GM18505 (cell line): ENCODE data around the gene SLCO2A1.
"Not testable (repeated sequence)": the region's sequence is repeated elsewhere in the genome, so short reads cannot be mapped to it uniquely, and the experiment has no call there.

Experiments
- ATAC-seq: cut with Tn5 transposase; IDR thresholded peaks from one replicate; pipeline ENCODE4 v1.9.1; 2021; ENCODE audit not compliant: unreplicated experiment
- POLR2A ChIP-seq: IDR thresholded peaks from 4 replicates; pipeline ENCODE4 v1.6.1; 2011; ENCODE audit warnings: borderline replicate concordance; ENCODE audit not compliant: insufficient read depth, insufficient read length; ENCODE audit errors: extremely low read depth

SLCO2A1 gene

DNA sequence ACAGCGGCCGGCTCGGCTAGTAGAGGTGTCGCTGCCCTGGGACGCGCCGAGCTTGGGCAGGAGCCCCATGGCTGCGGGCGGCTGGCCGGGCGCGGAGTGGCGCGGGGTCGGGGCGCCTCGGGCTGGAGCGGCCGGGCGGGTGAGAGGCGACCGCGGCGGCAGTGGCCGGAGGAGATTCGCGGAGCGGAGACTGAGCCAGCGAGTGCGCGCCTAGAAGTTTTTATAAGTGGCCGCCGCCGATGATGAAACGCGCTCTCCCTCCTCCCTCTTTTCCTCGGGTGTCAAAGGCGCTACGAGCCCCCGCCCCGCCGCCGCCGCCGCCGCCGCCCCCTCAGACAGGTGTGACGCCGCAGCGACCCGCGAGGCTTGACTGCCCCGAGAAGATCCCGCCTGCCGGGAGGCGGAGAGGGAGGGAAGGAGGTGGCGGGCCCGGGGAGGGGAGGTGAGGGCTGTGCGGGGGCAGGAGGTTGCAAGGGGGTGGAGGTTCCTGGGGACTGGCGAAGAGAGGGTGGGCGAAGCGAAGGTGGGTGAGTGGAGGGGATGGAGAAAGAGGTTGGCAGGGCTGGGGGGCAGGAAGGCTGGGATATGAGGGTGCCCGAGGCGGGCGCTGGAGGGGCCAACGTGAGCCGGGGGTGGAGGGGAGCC, at the start of gene SLCO2A1:
Gene SLCO2A1, minus strand, starts transcription at position 192 of the 645 bp plus-strand sequence. Its CDS starts 123 bp downstream, at position 69.
- ATAC-seq: no peak
- TF ChIP-seq POLR2A: no peak

DNA sequence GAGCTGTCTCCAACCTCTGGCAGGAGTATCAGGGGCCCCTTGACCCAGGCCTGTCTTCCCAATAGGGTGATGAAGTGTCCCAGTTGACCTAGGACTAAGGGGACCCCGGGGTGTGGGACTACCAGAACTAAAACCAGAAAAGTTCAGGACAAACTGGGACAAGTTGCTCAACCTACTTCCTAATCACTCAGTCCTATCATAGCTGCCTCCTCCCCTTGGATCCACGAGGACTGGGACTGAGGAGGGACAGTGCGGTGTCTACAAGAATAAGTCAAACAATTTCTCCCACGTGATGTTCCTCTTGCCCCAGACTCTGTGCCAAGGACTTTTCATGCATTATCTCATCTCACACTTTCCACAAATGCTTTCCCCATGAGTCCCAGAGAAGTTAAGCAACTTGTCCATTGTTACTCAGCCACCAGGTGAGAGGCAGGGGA, 49.4 kb upstream of the SLCO2A1 start:
- ATAC-seq: no peak
- no peak for TF ChIP-seq POLR2A

DNA sequence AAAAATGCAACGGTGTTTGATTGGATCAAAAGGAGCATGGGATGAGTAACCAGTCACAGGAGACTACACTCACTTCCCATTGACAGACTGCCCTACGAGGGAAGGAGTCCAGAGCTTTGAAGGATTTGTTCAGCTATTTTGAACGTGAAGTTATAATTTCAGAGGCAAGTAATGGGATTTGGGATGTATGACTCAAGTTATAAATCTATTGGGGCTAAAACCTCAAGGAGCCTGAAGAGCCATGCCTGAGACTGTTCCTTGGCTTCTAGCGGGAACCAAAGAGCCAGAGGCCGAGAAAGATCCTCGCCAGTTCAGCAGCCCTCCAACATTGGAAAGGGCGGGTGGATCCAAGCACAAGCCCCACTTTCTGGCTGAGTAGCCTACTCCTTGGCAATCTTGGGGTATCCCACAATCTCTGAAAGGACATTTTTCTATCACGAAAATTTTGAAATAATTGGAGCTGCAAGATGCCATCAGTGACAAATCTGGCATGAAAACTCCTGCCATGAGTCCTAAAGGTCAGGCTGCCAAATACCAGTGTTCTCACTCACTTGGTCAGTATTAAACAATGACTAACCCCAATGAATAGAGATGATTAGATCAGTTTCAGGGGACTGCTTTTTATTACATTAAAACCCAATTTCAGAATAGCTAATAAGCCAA, 48.6 kb upstream of the SLCO2A1 start:
- ATAC-seq: no peak
- no peak for TF ChIP-seq POLR2A

DNA sequence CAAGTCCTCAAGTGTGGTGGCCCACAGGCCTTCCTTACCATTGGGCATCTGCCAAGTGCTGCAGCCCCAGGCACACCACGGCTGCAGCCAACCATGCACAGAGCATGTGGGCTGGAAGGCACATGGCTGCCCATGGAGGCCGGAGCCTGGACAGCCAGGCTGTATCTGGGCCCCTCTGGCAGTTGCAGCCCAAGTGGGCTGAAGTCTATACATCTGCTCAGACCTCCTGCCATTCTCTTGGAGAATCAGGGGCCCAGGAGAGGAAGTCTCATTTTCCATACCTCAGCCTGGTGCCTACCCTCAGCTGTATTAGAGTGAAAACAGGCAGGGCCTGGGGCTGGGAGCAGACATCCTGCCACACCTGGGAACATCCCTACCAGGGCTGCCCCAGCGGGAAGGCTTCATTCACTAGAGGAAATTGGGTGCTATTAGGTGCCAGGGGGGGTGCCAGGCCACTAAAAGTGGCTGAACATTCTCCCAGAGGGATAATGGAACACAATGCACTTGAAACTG, 48.0 kb upstream of the SLCO2A1 start:
- TF ChIP-seq POLR2A: no peak
- no peak for ATAC-seq

DNA sequence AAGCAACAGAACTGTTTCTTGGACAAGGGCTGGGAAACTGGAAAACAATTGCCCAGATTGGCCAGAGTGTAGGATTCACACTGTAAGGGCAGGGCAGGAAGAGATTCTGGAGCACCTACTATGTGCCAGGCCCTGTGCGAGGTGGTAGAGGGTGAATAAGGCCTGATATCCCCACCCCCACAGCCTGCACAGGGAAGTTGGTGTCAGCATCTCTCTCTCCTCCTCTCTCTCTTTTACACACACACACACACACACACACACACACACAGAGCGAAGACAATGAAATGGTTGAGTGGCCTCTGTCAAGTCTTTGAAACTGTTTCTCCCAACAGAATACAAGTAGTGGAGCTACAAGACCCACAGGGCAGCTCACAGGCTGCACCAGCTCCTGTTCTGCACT, 47.1 kb upstream of the SLCO2A1 start:
- no peak for TF ChIP-seq POLR2A

DNA sequence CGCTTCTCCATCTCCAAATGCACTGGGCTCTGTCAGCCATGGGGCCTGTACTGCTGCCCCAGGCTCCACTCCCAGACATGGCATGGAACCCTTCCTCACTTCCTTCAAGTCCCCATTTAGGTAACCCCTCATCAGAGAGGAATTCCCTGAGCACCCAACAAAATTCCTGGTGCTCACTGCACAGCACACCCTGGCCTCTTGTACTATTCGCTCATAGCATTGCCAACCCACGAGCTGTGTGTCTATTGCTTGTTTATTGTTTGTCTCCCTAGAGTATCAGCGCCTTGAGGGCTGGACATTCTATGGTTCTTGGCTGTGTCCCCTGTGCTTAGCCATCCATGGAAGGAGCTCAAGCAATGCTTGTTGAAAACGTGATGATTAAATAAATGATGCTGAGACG, 46.1 kb upstream of the SLCO2A1 start:
- TF ChIP-seq POLR2A: no peak
- no peak for ATAC-seq

More for the DNA sequence above, 47.1 kb upstream of the SLCO2A1 start:
- no peak for ATAC-seq

DNA sequence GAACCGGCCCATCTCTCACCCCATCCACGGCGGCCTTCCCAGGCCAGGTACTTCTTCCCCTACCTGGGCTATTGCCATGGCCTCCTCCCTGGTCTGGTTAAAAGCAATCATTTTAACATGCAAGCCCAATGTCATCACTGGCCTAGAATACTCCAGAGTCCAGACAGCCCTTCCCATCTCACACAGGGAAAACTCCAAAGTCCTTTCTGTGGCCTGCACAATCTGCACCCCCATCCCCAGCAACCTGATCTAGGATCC, 45.8 kb upstream of the SLCO2A1 start:
- TF ChIP-seq POLR2A: no peak
- ATAC-seq: no peak

DNA sequence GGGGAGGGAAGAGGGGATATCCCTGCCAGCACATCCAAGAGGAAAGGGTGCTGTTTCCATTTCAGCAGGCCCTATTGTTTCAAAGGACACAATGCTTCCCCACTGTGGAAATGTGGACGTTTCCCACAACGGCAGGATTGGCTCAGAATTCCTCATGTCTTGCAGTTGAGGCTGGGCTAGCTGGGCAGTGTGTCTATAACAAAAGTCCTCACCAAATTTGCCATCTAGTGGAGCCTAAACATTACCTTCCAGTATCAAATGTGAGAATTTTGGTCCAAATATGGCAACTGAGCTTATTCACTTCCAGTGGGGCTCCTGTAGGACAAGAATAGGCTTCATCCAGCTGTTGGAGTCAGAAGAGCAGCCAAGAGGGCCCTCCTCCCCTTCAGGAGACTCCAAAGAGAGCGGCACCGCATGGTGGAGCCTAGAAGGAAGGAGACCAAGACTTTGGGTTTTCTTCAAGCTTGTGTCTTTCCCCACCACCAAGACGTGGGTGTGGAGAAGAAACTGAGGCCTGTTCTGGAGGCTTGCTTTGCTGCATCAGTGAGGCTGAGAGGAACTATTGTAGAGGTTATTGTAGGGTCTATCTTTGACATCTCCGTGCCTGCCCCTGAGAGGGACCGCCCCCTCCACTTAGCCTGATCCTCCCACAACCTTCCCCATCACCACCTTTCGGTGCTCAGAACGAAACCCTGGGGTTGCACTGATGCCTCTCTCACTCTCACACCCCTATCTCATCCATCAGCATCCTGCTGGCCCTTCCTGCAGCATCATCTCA, 45.3 kb upstream of the SLCO2A1 start:
- no peak for ATAC-seq
- no peak for TF ChIP-seq POLR2A

DNA sequence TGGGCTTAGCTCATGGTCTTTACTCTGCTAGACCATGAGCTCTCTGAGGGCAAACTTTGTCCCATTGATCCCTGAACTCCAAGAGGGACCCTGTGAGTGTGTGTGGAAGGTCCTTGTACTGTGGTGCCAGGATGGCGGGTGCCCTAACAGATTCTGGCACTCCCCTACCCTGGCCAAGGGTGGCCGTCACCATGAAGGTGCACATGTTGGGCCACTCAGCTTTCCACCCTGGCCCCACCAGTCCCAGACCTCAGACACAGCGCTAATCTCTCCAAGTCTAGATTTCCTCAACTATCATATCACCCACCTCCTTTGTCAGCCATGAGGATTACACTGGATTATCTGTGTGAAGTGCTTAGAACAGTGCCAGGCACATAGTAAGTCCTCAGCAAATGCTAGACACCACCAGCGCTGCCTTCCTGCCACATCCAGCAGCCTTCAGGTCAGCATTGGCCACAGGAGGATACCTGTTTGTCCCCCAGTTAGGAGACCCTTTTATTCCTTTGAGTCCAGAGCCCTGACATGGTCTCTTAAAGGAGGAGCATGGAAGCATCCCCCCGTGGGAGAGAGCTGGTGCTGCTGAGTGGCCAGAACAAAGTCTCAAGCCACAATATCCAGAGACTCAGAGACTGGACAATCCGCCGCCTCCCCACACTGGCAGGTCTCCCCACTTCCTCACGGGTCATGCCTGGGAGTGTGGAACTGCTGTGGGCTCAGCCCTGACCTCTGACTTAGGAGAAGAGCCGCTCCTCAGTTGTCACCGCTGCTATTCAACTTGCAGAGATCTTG, 44.5 kb upstream of the SLCO2A1 start:
- no peak for TF ChIP-seq POLR2A
- ATAC-seq: no peak

DNA sequence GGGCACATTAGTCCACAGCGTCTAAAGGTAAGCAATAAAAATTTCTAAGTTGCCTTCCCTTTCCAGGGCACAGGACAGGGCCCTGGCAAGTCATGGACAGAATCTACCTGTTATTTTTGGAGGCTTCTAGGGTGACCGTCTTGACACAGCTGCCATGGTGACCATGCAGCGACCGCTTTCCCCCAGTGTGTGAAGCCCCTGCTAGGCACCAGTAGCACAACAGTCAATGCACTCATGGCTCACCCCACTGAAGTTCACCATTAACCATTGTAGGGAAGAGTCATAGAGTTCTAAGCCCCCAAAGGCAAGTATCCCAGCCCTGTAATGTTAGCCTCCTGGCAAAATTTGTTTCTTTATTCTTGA, 43.8 kb upstream of the SLCO2A1 start:
- TF ChIP-seq POLR2A: no peak
- no peak for ATAC-seq

DNA sequence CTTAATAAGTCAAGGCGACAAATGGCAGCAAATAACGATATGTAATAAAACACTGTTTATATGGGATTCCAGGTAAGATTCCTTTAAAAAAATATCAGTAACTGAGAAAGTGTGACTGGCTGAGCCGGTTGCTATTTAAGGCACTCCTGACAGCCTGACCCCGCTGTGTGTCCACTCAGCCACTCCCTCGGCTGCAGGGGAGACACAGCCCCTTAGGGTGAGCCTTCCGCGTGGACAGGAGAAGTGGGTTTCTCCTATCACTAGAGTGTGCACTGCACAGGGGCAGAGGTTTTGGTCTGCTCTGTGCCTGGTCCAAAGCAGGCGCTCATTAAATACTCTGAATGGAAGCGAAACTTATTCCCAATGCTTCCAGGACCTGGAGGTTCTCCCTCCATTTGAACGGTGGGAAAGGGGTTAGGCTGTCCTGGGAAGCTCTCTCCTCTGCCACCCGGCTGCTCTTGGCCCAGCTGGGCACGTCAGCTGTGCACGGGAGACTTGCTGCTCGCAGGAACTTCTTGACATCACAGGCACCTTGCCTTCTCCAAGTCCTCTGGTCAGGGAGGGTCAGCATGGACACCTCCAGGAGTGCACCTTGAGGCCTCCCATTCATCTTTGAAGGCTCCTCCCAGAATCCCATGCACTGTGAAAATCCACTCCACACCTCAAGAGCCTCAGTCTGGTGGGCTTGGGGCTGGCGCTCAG, 43.3 kb upstream of the SLCO2A1 start:
- ATAC-seq: no peak
- no peak for TF ChIP-seq POLR2A

DNA sequence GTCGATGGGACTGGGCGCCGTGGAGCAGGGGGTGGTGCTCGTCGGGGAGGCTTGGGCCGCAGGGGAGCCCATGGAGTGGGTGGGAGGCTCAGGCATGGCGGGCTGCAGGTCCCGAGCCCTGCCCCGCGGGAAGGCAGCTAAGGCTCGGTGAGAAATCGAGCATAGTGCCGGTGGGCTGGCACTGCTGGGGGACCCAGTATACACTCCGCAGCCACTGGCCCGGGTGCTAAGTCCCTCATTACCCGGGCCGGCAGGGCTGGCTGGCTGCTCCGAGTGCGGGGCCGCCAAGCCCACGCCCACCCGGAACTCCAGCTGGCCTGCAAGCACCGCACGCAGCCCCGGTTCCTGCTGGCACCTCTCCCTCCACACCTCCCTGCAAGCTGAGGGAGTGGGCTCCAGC, 40.6 kb upstream of the SLCO2A1 start:
- not testable (repeated sequence) for ATAC-seq

DNA sequence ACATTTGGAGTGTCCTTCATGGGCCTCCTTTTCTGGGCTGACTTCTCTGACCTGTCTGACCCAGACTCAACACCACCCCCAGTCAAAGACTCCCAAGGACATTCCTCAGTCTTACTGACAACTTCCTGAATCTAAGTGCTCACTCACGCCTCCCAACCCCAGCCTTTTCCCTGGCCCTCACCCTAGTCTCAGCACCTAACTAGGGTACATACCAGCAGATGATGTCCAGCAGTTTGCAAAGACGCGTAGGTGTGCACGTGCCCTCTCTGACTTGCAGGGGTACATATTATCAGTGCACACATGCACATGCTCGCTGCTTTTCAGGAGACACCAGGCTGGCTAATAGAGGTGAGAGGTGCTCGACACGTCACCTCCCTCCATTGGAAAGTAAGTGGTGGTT, 38.7 kb upstream of the SLCO2A1 start:
- no peak for TF ChIP-seq POLR2A
- no peak for ATAC-seq
